GM19455 (cell line): ENCODE measurements around the gene MYZAP.
"Not testable (repeated sequence)": the region's sequence is repeated elsewhere in the genome, so short reads cannot be mapped to it uniquely, and the experiment has no call there.

Experiments used
- ATAC-seq: cut with Tn5 transposase; IDR thresholded peaks from one replicate; pipeline ENCODE4 v1.9.1; 2021; ENCODE audit not compliant: unreplicated experiment

Gene MYZAP

DNA sequence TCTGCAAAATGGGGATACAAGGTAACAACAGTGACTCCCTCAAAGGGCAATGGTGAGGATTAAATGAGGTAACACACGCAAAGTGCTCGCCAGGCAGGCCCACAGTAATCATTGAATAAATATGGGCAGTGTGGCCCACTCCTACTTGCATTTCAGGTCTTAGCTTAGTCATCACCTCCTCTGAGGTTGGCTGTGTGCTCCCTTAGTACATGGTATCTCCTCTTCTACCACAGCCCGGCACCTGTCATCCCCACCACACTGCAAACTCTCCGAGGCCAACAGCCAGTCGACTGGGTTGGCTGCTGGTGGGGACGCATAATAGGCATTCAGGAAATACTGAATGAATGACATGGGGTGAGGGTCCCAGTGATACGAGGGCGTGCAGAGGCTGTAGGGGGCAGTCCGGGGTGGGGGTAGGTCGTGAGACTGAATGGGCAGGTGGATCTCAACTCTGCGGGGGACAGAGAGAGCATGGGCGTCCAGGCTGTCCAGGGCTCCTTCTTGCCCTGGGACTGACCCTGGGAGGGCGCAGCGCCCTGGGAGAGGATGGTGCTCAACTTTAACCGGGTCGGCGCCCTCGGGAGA, 375 bp upstream of the MYZAP start:
- ATAC-seq, result no peak

DNA sequence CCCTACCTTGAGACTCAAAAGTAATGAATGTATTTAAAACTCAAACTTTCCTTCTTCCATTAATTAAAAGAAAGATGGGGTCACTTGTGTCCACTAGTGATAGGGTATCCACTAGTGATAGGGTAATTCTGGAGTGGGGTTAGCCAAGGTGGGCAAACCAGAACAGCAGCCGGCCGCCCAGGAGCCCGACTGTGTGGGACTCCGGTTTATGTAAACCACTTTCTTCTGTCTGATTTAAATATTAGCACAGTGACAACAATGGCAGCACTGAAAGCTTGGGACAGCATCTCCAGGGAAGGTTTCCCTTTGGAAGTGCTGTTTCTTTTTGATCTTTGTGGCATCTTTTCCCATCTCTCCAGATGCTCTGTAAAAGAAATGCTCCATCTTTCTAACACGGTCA, 722 bp downstream of the MYZAP start:
- no peak for ATAC-seq

- no peak for ATAC-seq
Observed at GRCh38 chr15:57592836-57593420, 1.2 kb downstream of the MYZAP start.

- ATAC-seq, result no peak
Observed at GRCh38 chr15:57594479-57594878, 2.8 kb downstream of the MYZAP start.

GRCh38 chr15:57595011-57595866, 3.5 kb downstream of the MYZAP start:
- no peak for ATAC-seq

DNA sequence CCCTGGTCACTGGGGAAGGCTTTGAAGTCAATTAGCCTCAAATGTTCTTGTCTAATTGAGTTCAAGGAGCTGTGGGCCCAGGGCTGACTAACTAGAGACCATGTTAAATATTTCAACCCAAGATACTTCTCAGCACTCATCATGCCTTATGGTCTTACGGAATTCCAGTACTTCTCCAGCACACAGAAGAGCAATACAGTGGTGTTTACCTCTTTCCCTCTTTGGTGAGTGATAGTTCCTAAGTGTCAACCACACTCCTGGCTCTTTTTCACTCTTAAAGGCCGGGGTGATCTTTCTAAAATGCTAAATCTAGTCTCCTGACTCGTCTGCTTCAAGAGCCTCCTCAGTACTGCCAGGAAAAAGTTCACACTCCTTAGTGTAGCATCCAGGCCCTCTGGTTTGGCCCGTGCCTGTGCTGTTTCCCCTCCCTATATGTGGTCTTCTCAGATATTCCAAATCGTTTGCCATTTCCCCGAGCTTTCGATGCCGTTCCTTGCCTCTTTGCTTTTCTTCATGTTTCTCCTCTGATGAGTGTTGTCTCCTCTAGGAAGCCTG, 4.7 kb downstream of the MYZAP start:
- no peak for ATAC-seq

- no peak for ATAC-seq
Observed at GRCh38 chr15:57596978-57597377, 5.3 kb downstream of the MYZAP start.

DNA sequence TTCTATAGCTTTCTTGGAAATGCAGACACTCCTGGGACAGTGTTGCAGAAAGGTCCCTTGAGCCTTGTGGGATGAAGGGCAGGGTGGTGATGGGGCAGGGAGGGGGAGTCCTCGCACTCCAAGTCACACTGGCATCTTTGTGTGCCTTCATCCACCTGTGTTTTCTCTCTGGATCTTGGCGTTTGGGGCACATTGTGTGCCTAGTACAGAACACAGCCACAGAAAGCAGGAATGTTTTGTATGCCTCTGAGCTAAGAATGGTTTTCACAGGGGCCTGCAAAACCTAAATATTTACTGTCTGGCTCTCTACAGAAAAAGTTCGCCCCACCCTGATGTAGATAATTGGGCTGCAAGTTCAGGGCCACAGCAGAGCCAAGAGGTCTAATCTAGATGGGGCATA, 5.7 kb downstream of the MYZAP start:
- ATAC-seq, result no peak

- no peak for ATAC-seq
Observed at GRCh38 chr15:57598346-57598745, 6.6 kb downstream of the MYZAP start.

- no peak for ATAC-seq
Observed at GRCh38 chr15:57599296-57599810, 7.6 kb downstream of the MYZAP start.

GRCh38 chr15:57600197-57600596, 8.5 kb downstream of the MYZAP start:
- no peak for ATAC-seq

DNA sequence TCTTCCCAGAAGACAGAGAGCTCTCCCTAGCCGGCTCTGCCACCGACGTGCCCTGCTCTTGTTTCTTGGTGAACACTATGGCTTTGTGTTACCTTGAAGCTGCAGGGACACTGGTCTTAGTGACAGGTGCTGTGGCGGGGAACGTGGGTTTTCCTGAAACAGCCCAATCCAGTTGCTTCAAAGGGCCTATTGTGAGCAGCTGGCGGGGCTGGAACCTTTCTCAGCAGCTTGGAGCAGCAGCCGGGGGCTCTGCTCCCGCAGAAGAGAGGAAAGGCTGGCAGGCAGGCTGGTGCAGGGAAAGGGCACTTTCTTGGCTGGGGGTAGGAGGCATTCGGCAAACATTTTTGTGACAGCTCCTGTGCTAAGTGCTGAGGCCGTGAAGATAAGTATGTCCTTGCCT, 12.8 kb downstream of the MYZAP start:
- no peak for ATAC-seq

DNA sequence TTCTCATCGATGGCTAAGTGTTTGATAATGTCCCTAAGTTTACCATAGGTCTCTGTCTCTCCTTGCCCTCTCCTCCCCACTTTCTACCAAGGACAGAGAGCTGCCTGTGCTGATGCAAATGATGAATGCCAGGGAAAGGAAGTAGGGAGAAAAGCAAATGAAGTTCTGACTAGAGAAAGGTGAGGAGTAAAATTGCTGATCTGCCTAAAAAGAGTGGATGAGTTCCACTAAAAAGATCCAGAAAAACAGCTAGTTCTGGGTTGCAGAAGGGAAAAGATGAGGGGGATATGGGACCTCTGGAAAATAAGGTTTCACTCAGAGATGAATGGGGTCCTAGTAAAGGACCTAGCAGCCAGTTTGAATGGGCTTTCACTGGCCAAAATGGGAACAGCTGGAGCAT, 13.8 kb downstream of the MYZAP start:
- ATAC-seq, result no peak

- no peak for ATAC-seq
Observed at GRCh38 chr15:57606048-57606447, 14.3 kb downstream of the MYZAP start.

DNA sequence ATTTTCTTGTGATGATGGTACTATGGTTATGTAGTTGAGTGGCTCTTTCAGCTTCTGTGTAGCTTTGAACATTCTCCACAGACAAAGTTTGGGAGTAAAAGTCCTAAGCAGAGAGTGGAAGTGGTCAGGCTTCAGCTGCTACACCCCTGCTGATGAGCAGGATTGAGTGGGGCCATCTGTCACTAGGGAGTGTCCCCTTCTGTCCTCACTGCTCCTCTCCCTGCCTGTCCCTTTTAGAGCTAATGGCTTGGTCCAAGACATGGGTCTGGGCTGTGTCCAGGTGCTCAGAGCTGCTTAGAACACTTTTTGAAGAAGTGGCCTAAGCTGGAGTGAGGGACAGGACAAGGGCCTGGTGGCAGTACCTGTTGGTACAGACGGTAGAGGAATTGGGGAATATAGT, 15.1 kb downstream of the MYZAP start:
- ATAC-seq, result no peak

DNA sequence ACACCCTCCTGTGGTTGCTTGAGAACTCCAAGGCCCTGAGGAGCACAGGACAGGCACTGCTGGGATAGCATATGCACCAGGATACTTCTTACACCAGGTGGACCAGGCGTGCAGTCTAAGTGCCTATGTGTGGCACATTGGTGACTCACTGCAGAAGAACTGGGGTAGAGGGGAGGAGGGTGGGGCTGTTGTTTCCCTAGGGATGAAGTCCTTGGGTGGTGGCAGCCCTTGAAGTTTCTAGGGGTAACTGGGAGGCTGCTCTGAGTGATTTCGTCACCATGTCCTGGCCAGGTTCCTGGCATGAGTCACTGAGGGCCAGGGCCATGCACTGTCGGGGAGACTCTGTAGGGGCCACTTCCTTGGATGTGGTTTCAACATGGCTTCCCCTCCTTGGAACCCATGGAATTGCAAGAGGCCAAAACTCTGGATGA, 15.9 kb downstream of the MYZAP start:
- no peak for ATAC-seq

DNA sequence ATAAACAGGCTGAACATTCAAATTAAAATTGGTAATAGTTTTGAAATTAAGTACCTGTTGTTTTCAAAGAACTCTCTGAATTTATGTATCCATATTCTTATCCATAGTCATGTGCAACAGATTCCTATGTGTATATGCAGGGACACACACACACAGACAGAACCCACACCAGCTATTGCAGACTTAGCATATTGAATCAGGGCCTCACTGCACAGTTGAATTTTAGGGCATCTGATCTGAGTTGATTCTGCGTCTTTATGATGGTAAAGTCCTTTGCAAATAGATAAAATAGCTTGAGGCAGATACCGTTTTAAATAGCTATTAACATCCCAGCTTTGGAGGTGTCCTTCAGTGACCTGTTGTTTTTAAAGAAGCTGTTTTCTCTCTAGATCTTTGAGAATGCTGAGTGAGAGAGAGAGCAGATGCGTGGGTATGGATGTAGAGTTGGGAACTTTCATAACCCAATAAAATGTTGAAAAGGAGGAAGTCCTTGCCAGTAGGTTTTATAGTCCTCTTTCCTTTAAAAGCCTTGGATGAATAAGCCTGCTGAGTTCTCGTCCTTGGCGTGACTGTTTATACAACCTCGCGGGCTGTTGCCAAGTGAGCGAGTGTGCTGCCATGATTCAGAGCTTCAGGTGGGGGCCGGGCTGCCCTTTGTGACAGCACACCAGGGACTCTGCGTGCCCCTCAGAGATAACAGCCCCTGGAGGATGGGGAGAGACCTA, 18.3 kb downstream of the MYZAP start:
- ATAC-seq, result no peak

DNA sequence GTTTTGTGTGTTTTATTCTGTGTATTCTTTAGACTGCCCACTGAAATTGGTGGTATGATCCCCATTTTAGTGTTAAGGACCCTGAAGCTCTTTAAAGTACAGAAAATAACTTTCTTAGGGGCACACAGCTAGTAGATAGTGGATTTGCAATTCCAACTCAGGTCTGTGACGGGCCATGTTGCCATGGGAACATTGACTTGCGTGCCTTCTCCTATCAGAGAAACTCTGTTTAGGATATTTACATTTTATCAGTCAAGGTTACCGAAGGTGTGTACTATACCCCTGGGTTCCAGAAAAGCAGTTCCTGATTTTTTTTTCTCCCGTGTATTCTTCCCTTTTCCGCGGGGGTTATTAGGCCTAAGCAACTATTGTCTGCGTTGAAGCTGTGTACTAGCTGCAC, 19.4 kb downstream of the MYZAP start:
- no peak for ATAC-seq

- ATAC-seq, result no peak
Observed at GRCh38 chr15:57611938-57612337, 20.2 kb downstream of the MYZAP start.

GRCh38 chr15:57614241-57614640, 22.5 kb downstream of the MYZAP start:
- no peak for ATAC-seq

DNA sequence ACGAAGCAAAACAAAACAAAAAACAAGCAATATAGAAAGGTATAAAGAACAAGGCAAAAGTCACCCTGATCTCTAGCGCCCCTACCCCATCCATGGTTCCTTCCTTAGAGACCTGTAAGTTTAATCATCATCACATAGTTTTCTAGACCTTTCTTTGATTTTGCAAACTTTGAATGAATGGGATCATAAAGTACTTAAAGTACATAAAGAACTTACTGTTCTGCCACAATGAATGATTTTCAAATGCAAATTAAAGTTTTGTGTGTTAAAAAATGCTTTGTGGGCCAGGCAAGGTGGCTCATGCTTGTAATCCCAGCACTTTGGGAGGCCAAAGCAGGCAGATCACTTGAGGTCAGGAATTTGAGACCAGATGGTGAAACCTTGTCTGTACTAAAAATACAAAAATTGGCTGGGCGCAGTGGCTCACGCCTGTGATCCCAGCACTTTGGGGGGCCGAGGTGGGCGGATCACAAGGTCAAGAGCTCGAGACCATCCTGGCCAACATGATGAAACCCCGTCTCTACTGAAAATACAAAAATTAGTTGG, 24.3 kb downstream of the MYZAP start:
- ATAC-seq, result not testable (repeated sequence)
